NCI-H69 (cell line): ENCODE results near the gene KRTAP10-5.
"Not testable (repeated sequence)": the region's sequence is repeated elsewhere in the genome, so short reads cannot be mapped to it uniquely, and the experiment has no call there.

Experiments used
- DNase-seq: peaks from one replicate; lab custom pipeline; 2025; lab: John Stamatoyannopoulos, UW

The KRTAP10-5 gene

GRCh38 chr21:44611551-44611950 lies 31.1 kb upstream of the KRTAP10-5 start:
- DNase-seq: no peak

- DNase-seq: not testable (repeated sequence)
Measured at GRCh38 chr21:44610157-44610843, 29.9 kb upstream of the KRTAP10-5 start.

- DNase-seq: no peak
Measured at GRCh38 chr21:44609193-44609592, 28.8 kb upstream of the KRTAP10-5 start.

- no peak for DNase-seq
Measured at GRCh38 chr21:44606495-44606894, 26.1 kb upstream of the KRTAP10-5 start.

- no peak for DNase-seq
Measured at GRCh38 chr21:44603911-44604310, 23.5 kb upstream of the KRTAP10-5 start.

GRCh38 chr21:44603109-44603875 lies 22.9 kb upstream of the KRTAP10-5 start:
- DNase-seq: no peak

- no peak for DNase-seq
Measured at GRCh38 chr21:44602463-44602850, 22.1 kb upstream of the KRTAP10-5 start.

- DNase-seq: peak; percentile 78
Measured at GRCh38 chr21:44601596-44602462, 21.4 kb upstream of the KRTAP10-5 start.

- peak; percentile 91 for DNase-seq
Measured at GRCh38 chr21:44601091-44601490, 20.7 kb upstream of the KRTAP10-5 start.

- peak; percentile 70 for DNase-seq
Measured at GRCh38 chr21:44600118-44600978, 19.9 kb upstream of the KRTAP10-5 start, which contains the start of gene KRTAP10-7. Gene KRTAP10-7 (plus strand): TSS chr21:44600597. CDS start chr21:44600622, 25 bp downstream.

GRCh38 chr21:44599264-44600029 lies 19.0 kb upstream of the KRTAP10-5 start:
- no peak for DNase-seq

GRCh38 chr21:44598061-44598460 lies 17.7 kb upstream of the KRTAP10-5 start:
- peak; percentile 61 for DNase-seq

GRCh38 chr21:44596068-44596725 lies 15.8 kb upstream of the KRTAP10-5 start:
- no peak for DNase-seq

- DNase-seq: no peak
Measured at GRCh38 chr21:44595524-44595923, 15.1 kb upstream of the KRTAP10-5 start.

GRCh38 chr21:44594406-44594916 lies 14.1 kb upstream of the KRTAP10-5 start:
- DNase-seq: no peak

- DNase-seq: peak; percentile 50
Measured at GRCh38 chr21:44593598-44594405, 13.4 kb upstream of the KRTAP10-5 start.

- DNase-seq: peak; percentile 45
Measured at GRCh38 chr21:44592446-44593311, 12.3 kb upstream of the KRTAP10-5 start, which contains the start of gene KRTAP10-6. Gene KRTAP10-6 (minus strand): TSS chr21:44592505. CDS start chr21:44592484, 21 bp downstream.

- not testable (repeated sequence) for DNase-seq
Measured at GRCh38 chr21:44591801-44592130, 11.4 kb upstream of the KRTAP10-5 start.
